Activated CD4-positive, alpha-beta T cell treated with anti-CD3 and anti-CD28 coated beads, Interleukin-2, Interleukin-6, amounts not matched to agents 100 ng/mL and 50 ng/mL, durations not matched to agents 16 hours and 8 hours (primary cell): ENCODE results near the gene ADARB2.

Experiments
- DNase-seq: peaks from one replicate; pipeline ENCODE4 v3.0.0-alpha.2; 2020

Gene ADARB2

GRCh38 chr10:1734288-1734687, 3.0 kb downstream of the ADARB2 start:
- no peak for DNase-seq

- no peak for DNase-seq
These were observed 3.6 kb downstream of the ADARB2 start for GRCh38 chr10:1733720-1734119.

GRCh38 chr10:1732564-1732996, 4.7 kb downstream of the ADARB2 start:
- DNase-seq, result no peak

- DNase-seq, result no peak
These were observed 5.7 kb downstream of the ADARB2 start for GRCh38 chr10:1731592-1731991.

GRCh38 chr10:1729751-1730150, 7.6 kb downstream of the ADARB2 start:
- no peak for DNase-seq

GRCh38 chr10:1726861-1727260, 10.5 kb downstream of the ADARB2 start:
- no peak for DNase-seq

- DNase-seq, result no peak
These were observed 12.3 kb downstream of the ADARB2 start for GRCh38 chr10:1724921-1725488.

GRCh38 chr10:1716839-1717238, 20.5 kb downstream of the ADARB2 start:
- no peak for DNase-seq

GRCh38 chr10:1715821-1716220, 21.5 kb downstream of the ADARB2 start:
- DNase-seq, result peak; percentile 14

GRCh38 chr10:1712944-1713671, 24.2 kb downstream of the ADARB2 start:
- no peak for DNase-seq

GRCh38 chr10:1712314-1712713, 25.0 kb downstream of the ADARB2 start:
- DNase-seq, result no peak

GRCh38 chr10:1709161-1709560, 28.2 kb downstream of the ADARB2 start:
- no peak for DNase-seq

GRCh38 chr10:1708746-1709145, 28.6 kb downstream of the ADARB2 start:
- no peak for DNase-seq

GRCh38 chr10:1706711-1707110, 30.6 kb downstream of the ADARB2 start:
- DNase-seq, result peak; percentile 39

GRCh38 chr10:1706256-1706655, 31.1 kb downstream of the ADARB2 start:
- DNase-seq, result no peak

GRCh38 chr10:1698185-1698584, 39.1 kb downstream of the ADARB2 start:
- DNase-seq, result no peak

- DNase-seq, result no peak
These were observed 41.2 kb downstream of the ADARB2 start for GRCh38 chr10:1696106-1696505.

- DNase-seq, result no peak
These were observed 47.2 kb downstream of the ADARB2 start for GRCh38 chr10:1690086-1690485.

GRCh38 chr10:1688531-1688930, 48.8 kb downstream of the ADARB2 start:
- DNase-seq, result no peak

- DNase-seq, result no peak
These were observed 49.6 kb downstream of the ADARB2 start for GRCh38 chr10:1687623-1688150.

- no peak for DNase-seq
These were observed 50.1 kb downstream of the ADARB2 start for GRCh38 chr10:1687190-1687589.

- no peak for DNase-seq
These were observed 50.9 kb downstream of the ADARB2 start for GRCh38 chr10:1686491-1686749.

GRCh38 chr10:1685699-1686490, 51.4 kb downstream of the ADARB2 start:
- DNase-seq, result no peak

- DNase-seq, result no peak
These were observed 52.3 kb downstream of the ADARB2 start for GRCh38 chr10:1684991-1685390.
